Mammary epithelial cell (primary cell): ENCODE data around the gene RBP2.

Experiments
- EZH2 ChIP-seq: IDR thresholded peaks from 2 replicates; pipeline ENCODE4 v1.6.1; 2012; ENCODE audit warnings: low read length, inconsistent platforms, borderline replicate concordance
- TF ChIP-seq, protein P1 (sequence below), 2 donors: IDR thresholded peaks in 1 of 2; conservative IDR thresholded peaks in 1 of 2; 2 replicates each; pipeline ENCODE4 v1.5.1; 2011 to 2012; ENCODE audit warnings: inconsistent platforms in 2 of 2, low read length in 2 of 2, mild to moderate bottlenecking in 2 of 2, control low read depth in 1 of 2, low read depth in 1 of 2; ENCODE audit not compliant: insufficient read depth in 1 of 2; ENCODE audit errors: extremely low read depth in 1 of 2

- TF ChIP-seq, protein P1, sequence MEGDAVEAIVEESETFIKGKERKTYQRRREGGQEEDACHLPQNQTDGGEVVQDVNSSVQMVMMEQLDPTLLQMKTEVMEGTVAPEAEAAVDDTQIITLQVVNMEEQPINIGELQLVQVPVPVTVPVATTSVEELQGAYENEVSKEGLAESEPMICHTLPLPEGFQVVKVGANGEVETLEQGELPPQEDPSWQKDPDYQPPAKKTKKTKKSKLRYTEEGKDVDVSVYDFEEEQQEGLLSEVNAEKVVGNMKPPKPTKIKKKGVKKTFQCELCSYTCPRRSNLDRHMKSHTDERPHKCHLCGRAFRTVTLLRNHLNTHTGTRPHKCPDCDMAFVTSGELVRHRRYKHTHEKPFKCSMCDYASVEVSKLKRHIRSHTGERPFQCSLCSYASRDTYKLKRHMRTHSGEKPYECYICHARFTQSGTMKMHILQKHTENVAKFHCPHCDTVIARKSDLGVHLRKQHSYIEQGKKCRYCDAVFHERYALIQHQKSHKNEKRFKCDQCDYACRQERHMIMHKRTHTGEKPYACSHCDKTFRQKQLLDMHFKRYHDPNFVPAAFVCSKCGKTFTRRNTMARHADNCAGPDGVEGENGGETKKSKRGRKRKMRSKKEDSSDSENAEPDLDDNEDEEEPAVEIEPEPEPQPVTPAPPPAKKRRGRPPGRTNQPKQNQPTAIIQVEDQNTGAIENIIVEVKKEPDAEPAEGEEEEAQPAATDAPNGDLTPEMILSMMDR (conservative IDR thresholded peaks at IDR 0.05 in 1 of 2, IDR thresholded peaks at IDR 0.05 in 1 of 2; ENCODE audit: extremely low read depth in 1 of 2, insufficient read depth in 1 of 2, low read depth in 1 of 2, low read length in 2 of 2) = no peak
- no peak for TF ChIP-seq EZH2
These were observed 17.6 kb upstream of the RBP2 start for GRCh38 chr3:139493826-139494385.
